HCT116 (cell line): Measurements from ENCODE around the gene ATP2A3. TPM values are rescaled to one million over a fixed set of nuclear protein-coding genes. Genes with fewer than 3 reads are reported as not detected.

Experiments used
- ATAC-seq: fragments of 200-7000 bp; cut with Tn5 transposase; 2 replicates; pipeline ENCODE4 v1.9.1; 2020; ENCODE audit warnings: mild to moderate bottlenecking, moderate library complexity
- BruUV-seq: library from RNA; stranded (reverse); fragments of 400-500 nt; replicated peaks from 2 replicates; lab custom pipeline; 2021; lab: Mats Ljungman, UMichigan
- CTCF ChIA-PET: fragments of 300-600 bp; sonication (Branson Sonifier 250); formaldehyde crosslinking; loops from one replicate; lab custom pipeline; 2021; ENCODE audit warnings: antibody characterized with exemption; lab: Charles Lee
- POLR2A ChIA-PET: fragments of 300-600, 350-600 bp; sonication (Branson Sonifier 250); formaldehyde crosslinking; loops from one replicate; lab custom pipeline; 2021; ENCODE audit warnings: antibody characterized with exemption; lab: Charles Lee
- RAD21 ChIA-PET, 2 experiments: fragments of 300-600 bp; sonication (Branson Sonifier 250); formaldehyde crosslinking; loops; one replicate each; lab custom pipeline; 2023; ENCODE audit warnings: low total read pairs in 2 of 2; ENCODE audit not compliant: uncharacterized antibody in 2 of 2, unreplicated experiment in 2 of 2, low non-redundant PET in 1 of 2; lab: Charles Lee
- DNase-seq: peaks from one replicate; pipeline ENCODE4 v3.0.0-alpha.2; 2010; ENCODE audit warnings: low read depth, low spot score
- H2AFZ ChIP-seq: fragments of 200-600 bp; shearing (Covaris generic), sonication (generic); 2 replicates; pipeline ENCODE4 v1.6.1; 2017; ENCODE audit warnings: low read depth, mixed run types, mixed read lengths, antibody characterized with exemption, low read length; ENCODE audit not compliant: poor library complexity, severe bottlenecking
- H3K27ac ChIP-seq: 2 replicates; pipeline ENCODE4 v1.5.1; 2012; ENCODE audit warnings: low read depth, low read length
- H3K27me3 ChIP-seq: fragments of 200-600 bp; sonication (generic); 2 replicates; pipeline ENCODE4 v1.6.1; 2016; ENCODE audit warnings: mixed run types, low read length, mixed read lengths; ENCODE audit not compliant: insufficient read depth
- H3K36me3 ChIP-seq, 2 experiments: fragments of 200-500 bp in 1 of 2; fragments of 200-600 bp in 1 of 2; sonication (Bioruptor generic) in 1 of 2; sonication (generic) in 1 of 2; 2 replicates each; pipeline versions ENCODE4 v1.5.1 to v1.6.1; 2014 to 2016; ENCODE audit warnings: low read length in 2 of 2, inconsistent platforms in 1 of 2, mixed read lengths in 1 of 2, mixed run types in 1 of 2; ENCODE audit not compliant: insufficient read depth in 2 of 2, control insufficient read depth in 1 of 2
- H3K4me1 ChIP-seq, 2 experiments: fragments of 200-600 bp in 1 of 2; sonication (generic) in 1 of 2; 2 replicates each; pipeline versions ENCODE4 v1.5.1 to v1.6.1; 2012 to 2017; ENCODE audit warnings: low read length in 2 of 2, inconsistent platforms in 1 of 2, mild to moderate bottlenecking in 1 of 2, mixed read lengths in 1 of 2, mixed run types in 1 of 2, moderate library complexity in 1 of 2; ENCODE audit not compliant: insufficient read depth in 2 of 2, control insufficient read depth in 1 of 2
- H3K4me2 ChIP-seq: fragments of 200-600 bp; sonication (generic); 2 replicates; pipeline ENCODE4 v1.6.1; 2017; ENCODE audit warnings: mixed run types, low read length, mixed read lengths
- H3K4me3 ChIP-seq, 2 experiments: fragments of 200-600 bp in 1 of 2; sonication (generic) in 1 of 2; replicated peaks in 1 of 2; 2 replicates each; pipeline ENCODE4 v1.5.1; 2011 to 2016; ENCODE audit warnings: low read length in 2 of 2, control low read depth in 1 of 2, low read depth in 1 of 2, mild to moderate bottlenecking in 1 of 2, mixed read lengths in 1 of 2, mixed run types in 1 of 2
- H3K79me2 ChIP-seq: fragments of 200-600 bp; sonication (generic); 2 replicates; pipeline ENCODE4 v1.6.1; 2017; ENCODE audit warnings: mild to moderate bottlenecking, mixed run types, low read length, moderate library complexity, mixed read lengths; ENCODE audit not compliant: insufficient read depth
- H3K9ac ChIP-seq: fragments of 200-600 bp; sonication (generic); 2 replicates; pipeline ENCODE4 v1.6.1; 2016; ENCODE audit warnings: low read length, mixed read lengths
- H3K9me2 ChIP-seq: fragments of 200-600 bp; sonication (generic), shearing (Covaris generic); 2 replicates; pipeline ENCODE4 v1.6.1; 2017; ENCODE audit warnings: mixed run types, mild to moderate bottlenecking, moderate library complexity; ENCODE audit not compliant: insufficient read depth
- H3K9me3 ChIP-seq, 2 experiments: fragments of 200-500 bp in 1 of 2; fragments of 200-600 bp in 1 of 2; sonication (Bioruptor generic) in 1 of 2; sonication (generic) in 1 of 2; 2 replicates each; pipeline ENCODE4 v1.6.1; 2014 to 2017; ENCODE audit warnings: low read length in 2 of 2, mixed read lengths in 2 of 2, inconsistent platforms in 1 of 2, low read depth in 1 of 2, mild to moderate bottlenecking in 1 of 2, mixed run types in 1 of 2, moderate library complexity in 1 of 2; ENCODE audit not compliant: control insufficient read depth in 1 of 2, insufficient read depth in 1 of 2
- H4K20me1 ChIP-seq: fragments of 200-600 bp; sonication (generic), shearing (Covaris generic); 2 replicates; pipeline ENCODE4 v1.6.1; 2017; ENCODE audit warnings: mixed run types, mild to moderate bottlenecking, moderate library complexity; ENCODE audit not compliant: insufficient read depth
- ATF3 ChIP-seq: IDR thresholded peaks from 2 replicates; pipeline ENCODE4 v1.6.1; 2012
- CBX3 ChIP-seq: IDR thresholded peaks from 2 replicates; pipeline ENCODE4 v1.6.1; 2012; ENCODE audit warnings: low read depth
- ELF1 ChIP-seq: IDR thresholded peaks from 2 replicates; pipeline ENCODE4 v1.6.1; 2012; ENCODE audit warnings: low read depth, borderline replicate concordance
- POLR2A ChIP-seq: IDR thresholded peaks from 2 replicates; pipeline ENCODE4 v1.7.0; 2011; ENCODE audit warnings: borderline replicate concordance; ENCODE audit not compliant: insufficient read depth, insufficient read length; ENCODE audit errors: extremely low read depth
- RAD21 ChIP-seq: IDR thresholded peaks from 2 replicates; pipeline ENCODE4 v1.6.1; 2012; ENCODE audit warnings: low read depth, mild to moderate bottlenecking
- SP1 ChIP-seq: IDR thresholded peaks from 2 replicates; pipeline ENCODE4 v1.6.1; 2012; ENCODE audit warnings: low read depth
- YY1 ChIP-seq: IDR thresholded peaks from 2 replicates; pipeline ENCODE4 v1.6.1; 2011; ENCODE audit warnings: low read length, low read depth, moderate library complexity, mild to moderate bottlenecking; ENCODE audit not compliant: insufficient replicate concordance; ENCODE audit errors: extremely low read depth
- intact Hi-C: fragments of 100-400 bp; cut with micrococcal nuclease; formaldehyde crosslinking; loops from 2 replicates; pipeline ENCODE4 v1.10.0; 2022
- total RNA-seq: library from RNA; stranded (reverse); gene quantifications from one replicate; pipeline ENCODE4 v1.2.1, GENCODE V29; 2021; ENCODE audit not compliant: unreplicated experiment

ATP2A3 gene
- total RNA-seq, 1 experiment from 2014 or later: 23.1 TPM

GRCh38 chr17:3985846-3986245 lies 21.6 kb upstream of the ATP2A3 start:
- ChIA-PET POLR2A (interaction anchor here (1.3 kb wide), 1 partner anchor 18 kb away, joined by 3 read pairs; no protein-coding TSS in a partner anchor), CTCF (no interaction called here), RAD21 (no interaction called here)
- no TSS peak for BruUV-seq
- H4K20me1 ChIP-seq: no peaks in the 10 kb centered on the region
- DNase-seq (no peak), ATAC-seq (no peak)
- no peaks in the 10 kb centered on the region for H3K79me2 ChIP-seq
- H3K36me3 ChIP-seq: no peaks in the 10 kb centered on the region
- no peaks in the 10 kb centered on the region for H3K9me3 ChIP-seq
- no peak for TF ChIP-seq ELF1
- no peak for TF ChIP-seq RAD21
- no peak for TF ChIP-seq YY1
- no peak for TF ChIP-seq POLR2A
- no peak for TF ChIP-seq SP1
- no peak for TF ChIP-seq ATF3
- H3K9me2 ChIP-seq: no peaks in the 10 kb centered on the region
- intact Hi-C loops: no loop called here
- H3K27ac ChIP-seq: no peak overlapping the region
- no peak overlapping the region for H3K9ac ChIP-seq
- no peak overlapping the region for H3K4me2 ChIP-seq
- no peak overlapping the region for H3K4me3 ChIP-seq
- no peak overlapping the region for H2AFZ ChIP-seq
- H3K4me1 ChIP-seq: peaks cover 0 to 5% of the 10 kb centered on the region in 2 experiments; a peak in 2 of 4 replicates
- no peaks in the 10 kb centered on the region for H3K27me3 ChIP-seq

- no peak for ATAC-seq
- Histone ChIP-seq H3K9me2 (no peaks in the 10 kb centered on the region), H2AFZ (no peak overlapping the region), H3K9ac (no peak overlapping the region), H3K36me3 (no peaks in the 10 kb centered on the region), H3K27ac (no peak overlapping the region), H4K20me1 (no peaks in the 10 kb centered on the region), H3K4me3 (no peak overlapping the region), H3K79me2 (no peaks in the 10 kb centered on the region), H3K9me3 (no peaks in the 10 kb centered on the region), H3K4me2 (no peak overlapping the region), H3K27me3 (no peaks in the 10 kb centered on the region), H3K4me1 (peaks cover 0 to 11% of the 10 kb centered on the region in 2 experiments; a peak in 2 of 4 replicates)
- ChIA-PET CTCF (no interaction called here), POLR2A (interaction anchor here (1.0 kb wide), 1 partner anchor 18 kb away, joined by 3 read pairs; no protein-coding TSS in a partner anchor), RAD21 (no interaction called here)
- no peak for DNase-seq
- BruUV-seq: no TSS peak
- intact Hi-C loops: no loop called here
- no peak for TF ChIP-seq CBX3
Observed at GRCh38 chr17:3983606-3984484, 19.6 kb upstream of the ATP2A3 start.
